ENCODE results near the gene ALK.

The ALK gene

DNA sequence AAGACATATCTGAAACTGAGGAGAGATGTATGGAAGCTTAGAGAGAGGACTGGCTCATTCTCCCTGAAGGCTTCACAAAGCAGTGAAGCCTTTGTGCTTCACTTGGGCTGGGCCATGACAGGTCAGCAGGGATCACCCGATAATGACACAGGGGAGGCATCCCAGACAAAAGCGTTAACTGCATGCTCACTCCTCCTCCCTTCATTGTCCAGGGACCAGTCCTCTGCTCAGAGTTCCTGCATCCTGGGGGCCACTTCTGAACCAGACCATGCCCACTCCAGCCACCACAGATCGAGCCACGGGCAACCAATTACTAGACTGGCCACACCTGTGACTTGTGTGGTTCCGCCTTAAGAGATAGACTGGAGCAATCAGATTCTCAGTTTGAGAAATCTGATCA is 570.1 kb downstream of the ALK start (continued):
- TF ChIP-seq, protein P1, sequence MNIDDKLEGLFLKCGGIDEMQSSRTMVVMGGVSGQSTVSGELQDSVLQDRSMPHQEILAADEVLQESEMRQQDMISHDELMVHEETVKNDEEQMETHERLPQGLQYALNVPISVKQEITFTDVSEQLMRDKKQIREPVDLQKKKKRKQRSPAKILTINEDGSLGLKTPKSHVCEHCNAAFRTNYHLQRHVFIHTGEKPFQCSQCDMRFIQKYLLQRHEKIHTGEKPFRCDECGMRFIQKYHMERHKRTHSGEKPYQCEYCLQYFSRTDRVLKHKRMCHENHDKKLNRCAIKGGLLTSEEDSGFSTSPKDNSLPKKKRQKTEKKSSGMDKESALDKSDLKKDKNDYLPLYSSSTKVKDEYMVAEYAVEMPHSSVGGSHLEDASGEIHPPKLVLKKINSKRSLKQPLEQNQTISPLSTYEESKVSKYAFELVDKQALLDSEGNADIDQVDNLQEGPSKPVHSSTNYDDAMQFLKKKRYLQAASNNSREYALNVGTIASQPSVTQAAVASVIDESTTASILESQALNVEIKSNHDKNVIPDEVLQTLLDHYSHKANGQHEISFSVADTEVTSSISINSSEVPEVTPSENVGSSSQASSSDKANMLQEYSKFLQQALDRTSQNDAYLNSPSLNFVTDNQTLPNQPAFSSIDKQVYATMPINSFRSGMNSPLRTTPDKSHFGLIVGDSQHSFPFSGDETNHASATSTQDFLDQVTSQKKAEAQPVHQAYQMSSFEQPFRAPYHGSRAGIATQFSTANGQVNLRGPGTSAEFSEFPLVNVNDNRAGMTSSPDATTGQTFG (tag by site-specific recombination; IDR thresholded peaks at IDR 0.05; ENCODE audit: borderline replicate concordance), result no peak
- no peak for TF ChIP-seq CTCF (tag by site-specific recombination; IDR thresholded peaks at IDR 0.05)
- no peak for TF ChIP-seq ZSCAN16 (tag by site-specific recombination; IDR thresholded peaks at IDR 0.05)

- CTCF ChIA-PET, result interaction anchor here (0.5 to 0.6 kb wide), 2 partner anchors 29 to 697 kb away, joined by 3 to 4 read pairs; no protein-coding TSS in a partner anchor
- no peak overlapping the region for H3K4me3 ChIP-seq (ENCODE audit: low read depth, low read length)
- H3K27ac ChIP-seq (ENCODE audit: extremely low read depth, low read depth, low read length), result no peak overlapping the region
- TF ChIP-seq ZNF248 (tag by site-specific recombination; IDR thresholded peaks at IDR 0.05) (no peak), RBAK (tag by site-specific recombination; IDR thresholded peaks at IDR 0.05) (no peak), ZBTB48 (tag by site-specific recombination; IDR thresholded peaks at IDR 0.05) (no peak), ZNF292 (tag by site-specific recombination; IDR thresholded peaks at IDR 0.05; ENCODE audit: borderline replicate concordance, low read depth) (no peak), ZNF585B (tag by site-specific recombination; IDR thresholded peaks at IDR 0.05) (no peak), BCL6B (tag by site-specific recombination; IDR thresholded peaks at IDR 0.05) (no peak), ZNF132 (tag by site-specific recombination; IDR thresholded peaks at IDR 0.05; ENCODE audit: borderline replicate concordance) (no peak), SP7 (tag by site-specific recombination; IDR thresholded peaks at IDR 0.05) (no peak), GFI1B (tag by site-specific recombination; IDR thresholded peaks at IDR 0.05) (no peak), ZNF354C (tag by site-specific recombination; IDR thresholded peaks at IDR 0.05; ENCODE audit: borderline replicate concordance, low read depth) (no peak), ZNF514 (tag by site-specific recombination; IDR thresholded peaks at IDR 0.05) (no peak), ZNF146 (tag by site-specific recombination; IDR thresholded peaks at IDR 0.05) (no peak), ZNF529 (tag by site-specific recombination; IDR thresholded peaks at IDR 0.05; ENCODE audit: insufficient replicate concordance) (no peak), ZSCAN5A (tag by site-specific recombination; IDR thresholded peaks at IDR 0.05) (no peak), ZNF302 (tag by site-specific recombination; IDR thresholded peaks at IDR 0.05; ENCODE audit: low read depth) (no peak), ZBTB49 (tag by site-specific recombination; IDR thresholded peaks at IDR 0.05; ENCODE audit: low read depth) (no peak)
- TF ChIP-seq, protein P2, sequence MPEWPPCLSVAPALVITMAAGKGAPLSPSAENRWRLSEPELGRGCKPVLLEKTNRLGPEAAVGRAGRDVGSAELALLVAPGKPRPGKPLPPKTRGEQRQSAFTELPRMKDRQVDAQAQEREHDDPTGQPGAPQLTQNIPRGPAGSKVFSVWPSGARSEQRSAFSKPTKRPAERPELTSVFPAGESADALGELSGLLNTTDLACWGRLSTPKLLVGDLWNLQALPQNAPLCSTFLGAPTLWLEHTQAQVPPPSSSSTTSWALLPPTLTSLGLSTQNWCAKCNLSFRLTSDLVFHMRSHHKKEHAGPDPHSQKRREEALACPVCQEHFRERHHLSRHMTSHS (tag by site-specific recombination; IDR thresholded peaks at IDR 0.05), result no peak
- no peaks in the 10 kb centered on the region for H3K9me3 ChIP-seq (ENCODE audit: control insufficient read depth, insufficient read depth, low read depth, low read length)
- H3K36me3 ChIP-seq (ENCODE audit: control insufficient read depth in 2 of 2, insufficient read depth in 1 of 2, low read length in 2 of 2), result no peaks in the 10 kb centered on the region
- no peaks in the 10 kb centered on the region for H3K4me1 ChIP-seq (ENCODE audit: control insufficient read depth, insufficient read depth, low read length)
- POLR2A ChIA-PET, result no interaction called here
Measured at GRCh38 chr2:29349316-29350030, 571.9 kb downstream of the ALK start.

Measured in HEK293 (cell line).